Neural progenitor cell (in vitro differentiated cells): Measurements from ENCODE around the gene CP.
"Not testable (repeated sequence)": the region's sequence is repeated elsewhere in the genome, so short reads cannot be mapped to it uniquely, and the experiment has no call there.

Experiments used
- EZH2 ChIP-seq: fragments of 200-600 bp; sonication (generic); IDR thresholded peaks from 2 replicates; pipeline ENCODE4 v1.6.1; 2017; ENCODE audit warnings: antibody characterized with exemption, mild to moderate bottlenecking, moderate library complexity
- TF ChIP-seq, protein P1 (sequence below): fragments of 200-600 bp; sonication (generic); IDR thresholded peaks from 2 replicates; pipeline ENCODE4 v1.5.1; 2017; ENCODE audit warnings: antibody characterized with exemption, mild to moderate bottlenecking

DNA sequence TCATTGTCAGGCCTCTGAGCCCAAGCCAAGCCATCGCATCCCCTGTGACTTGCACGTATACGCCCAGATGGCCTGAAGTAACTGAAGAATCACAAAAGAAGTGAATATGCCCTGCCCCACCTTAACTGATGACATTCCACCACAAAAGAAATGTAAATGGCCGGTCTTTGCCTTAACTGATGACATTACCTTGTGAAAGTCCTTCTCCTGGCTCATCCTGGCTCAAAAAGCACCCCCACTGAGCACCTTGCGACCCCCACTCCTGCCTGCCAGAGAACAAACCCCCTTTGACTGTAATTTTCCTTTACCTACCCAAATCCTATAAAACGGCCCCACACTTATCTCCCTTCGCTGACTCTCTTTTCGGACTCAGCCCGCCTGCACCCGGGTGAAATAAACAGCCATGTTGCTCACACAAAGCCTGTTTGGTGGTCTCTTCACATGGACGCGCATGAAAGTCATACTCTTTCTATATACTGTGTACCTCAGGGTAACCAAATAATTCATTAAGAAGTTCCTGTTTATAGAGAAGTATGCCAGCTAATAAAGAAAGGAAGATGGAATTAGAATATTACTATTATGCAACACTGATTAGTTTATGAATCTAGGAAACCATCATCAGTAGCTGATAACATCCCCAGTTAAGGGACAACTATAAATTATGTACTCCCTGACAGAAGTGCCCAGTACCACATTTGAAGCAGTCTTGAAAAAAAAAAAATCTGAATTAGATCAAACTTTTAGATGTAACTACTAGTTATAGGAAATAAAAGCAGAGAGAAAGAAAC is 24.6 kb downstream of the CP start:
- TF ChIP-seq, protein P1, sequence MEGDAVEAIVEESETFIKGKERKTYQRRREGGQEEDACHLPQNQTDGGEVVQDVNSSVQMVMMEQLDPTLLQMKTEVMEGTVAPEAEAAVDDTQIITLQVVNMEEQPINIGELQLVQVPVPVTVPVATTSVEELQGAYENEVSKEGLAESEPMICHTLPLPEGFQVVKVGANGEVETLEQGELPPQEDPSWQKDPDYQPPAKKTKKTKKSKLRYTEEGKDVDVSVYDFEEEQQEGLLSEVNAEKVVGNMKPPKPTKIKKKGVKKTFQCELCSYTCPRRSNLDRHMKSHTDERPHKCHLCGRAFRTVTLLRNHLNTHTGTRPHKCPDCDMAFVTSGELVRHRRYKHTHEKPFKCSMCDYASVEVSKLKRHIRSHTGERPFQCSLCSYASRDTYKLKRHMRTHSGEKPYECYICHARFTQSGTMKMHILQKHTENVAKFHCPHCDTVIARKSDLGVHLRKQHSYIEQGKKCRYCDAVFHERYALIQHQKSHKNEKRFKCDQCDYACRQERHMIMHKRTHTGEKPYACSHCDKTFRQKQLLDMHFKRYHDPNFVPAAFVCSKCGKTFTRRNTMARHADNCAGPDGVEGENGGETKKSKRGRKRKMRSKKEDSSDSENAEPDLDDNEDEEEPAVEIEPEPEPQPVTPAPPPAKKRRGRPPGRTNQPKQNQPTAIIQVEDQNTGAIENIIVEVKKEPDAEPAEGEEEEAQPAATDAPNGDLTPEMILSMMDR = not testable (repeated sequence)
- TF ChIP-seq EZH2 = not testable (repeated sequence)
